ENCODE results near the gene TLK1.

DNA sequence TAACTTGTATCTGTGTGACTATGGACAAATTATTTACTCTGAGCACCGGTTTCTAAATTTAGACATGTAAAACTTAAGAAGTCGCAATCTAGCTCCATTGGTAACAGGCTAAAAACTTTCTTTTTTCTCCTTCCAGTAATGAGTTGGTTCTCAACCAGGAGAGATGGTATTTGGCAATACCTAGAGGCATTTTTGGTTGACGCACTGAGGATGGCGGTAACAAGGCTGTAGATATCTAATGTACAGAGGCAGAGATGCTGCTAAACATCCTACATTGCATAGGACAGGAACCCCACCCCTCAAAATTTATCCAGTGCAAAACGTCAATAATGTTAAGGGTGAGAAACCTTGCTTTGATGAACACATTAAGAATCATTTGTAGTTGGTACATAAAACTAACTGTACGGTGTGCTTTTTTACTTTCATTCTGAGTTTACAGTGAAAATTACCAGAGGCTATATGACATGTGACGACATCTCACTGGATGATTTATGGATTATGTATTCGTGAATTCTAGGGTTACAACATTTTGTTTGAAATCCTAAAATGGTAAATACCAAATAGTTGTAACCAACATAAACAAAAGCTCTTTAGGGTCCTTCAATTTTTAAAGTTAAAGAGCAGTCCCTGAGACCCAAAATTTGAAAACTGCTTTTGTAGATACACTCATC lies 91.3 kb downstream of the TLK1 start:
- TF ChIP-seq, protein P1, sequence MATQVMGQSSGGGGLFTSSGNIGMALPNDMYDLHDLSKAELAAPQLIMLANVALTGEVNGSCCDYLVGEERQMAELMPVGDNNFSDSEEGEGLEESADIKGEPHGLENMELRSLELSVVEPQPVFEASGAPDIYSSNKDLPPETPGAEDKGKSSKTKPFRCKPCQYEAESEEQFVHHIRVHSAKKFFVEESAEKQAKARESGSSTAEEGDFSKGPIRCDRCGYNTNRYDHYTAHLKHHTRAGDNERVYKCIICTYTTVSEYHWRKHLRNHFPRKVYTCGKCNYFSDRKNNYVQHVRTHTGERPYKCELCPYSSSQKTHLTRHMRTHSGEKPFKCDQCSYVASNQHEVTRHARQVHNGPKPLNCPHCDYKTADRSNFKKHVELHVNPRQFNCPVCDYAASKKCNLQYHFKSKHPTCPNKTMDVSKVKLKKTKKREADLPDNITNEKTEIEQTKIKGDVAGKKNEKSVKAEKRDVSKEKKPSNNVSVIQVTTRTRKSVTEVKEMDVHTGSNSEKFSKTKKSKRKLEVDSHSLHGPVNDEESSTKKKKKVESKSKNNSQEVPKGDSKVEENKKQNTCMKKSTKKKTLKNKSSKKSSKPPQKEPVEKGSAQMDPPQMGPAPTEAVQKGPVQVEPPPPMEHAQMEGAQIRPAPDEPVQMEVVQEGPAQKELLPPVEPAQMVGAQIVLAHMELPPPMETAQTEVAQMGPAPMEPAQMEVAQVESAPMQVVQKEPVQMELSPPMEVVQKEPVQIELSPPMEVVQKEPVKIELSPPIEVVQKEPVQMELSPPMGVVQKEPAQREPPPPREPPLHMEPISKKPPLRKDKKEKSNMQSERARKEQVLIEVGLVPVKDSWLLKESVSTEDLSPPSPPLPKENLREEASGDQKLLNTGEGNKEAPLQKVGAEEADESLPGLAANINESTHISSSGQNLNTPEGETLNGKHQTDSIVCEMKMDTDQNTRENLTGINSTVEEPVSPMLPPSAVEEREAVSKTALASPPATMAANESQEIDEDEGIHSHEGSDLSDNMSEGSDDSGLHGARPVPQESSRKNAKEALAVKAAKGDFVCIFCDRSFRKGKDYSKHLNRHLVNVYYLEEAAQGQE (IDR thresholded peaks at IDR 0.05; ENCODE audit: unreplicated experiment), result no peak
- TF ChIP-seq EZH2 (IDR thresholded peaks at IDR 0.05; ENCODE audit: low read depth, unreplicated experiment) (no peak), JUNB (IDR thresholded peaks at IDR 0.05; ENCODE audit: unreplicated experiment) (no peak), CTCF (conservative IDR thresholded peaks at IDR 0.05; ENCODE audit: low read depth in 2 of 2) (no peak), POLR2AphosphoS5 (IDR thresholded peaks at IDR 0.05; ENCODE audit: low read depth) (no peak), CREB1 (CRISPR knock-in tag; IDR thresholded peaks at IDR 0.05; ENCODE audit: low read depth) (no peak), NANOG (IDR thresholded peaks at IDR 0.05; ENCODE audit: borderline replicate concordance) (no peak), EZH2phosphoT487 (IDR thresholded peaks at IDR 0.05; ENCODE audit: unreplicated experiment) (no peak), ZNF462 (CRISPR knock-in tag; IDR thresholded peaks at IDR 0.05) (no peak), STAT1 (IDR thresholded peaks at IDR 0.05; ENCODE audit: unreplicated experiment) (no peak), ZNF114 (CRISPR knock-in tag; IDR thresholded peaks at IDR 0.05) (no peak)
